CD4-positive, CD25-positive, alpha-beta regulatory T cell (primary cell): ENCODE measurements around the gene IFITM2. TPM values are rescaled to one million over a fixed set of nuclear protein-coding genes. Genes with fewer than 3 reads are reported as not detected.
A peak's percentile ranks its signal among the peaks of the same experiment; 100 is the strongest.

Experiments
- ATAC-seq, 2 donors: fragments of 150-1000 bp; cut with Tn5 transposase; one replicate each; pipeline ENCODE4 v1.10.0; 2021; ENCODE audit warnings: low read depth in 2 of 2, moderate number of reproducible peaks in 2 of 2, moderate library complexity in 1 of 2
- DNase-seq, 3 donors: peaks; one replicate each; pipeline versions ENCODE4 v3.0.0 to v3.0.0-alpha.2; 2012 to 2022; ENCODE audit warnings: mixed read lengths in 1 of 3
- H3K27ac ChIP-seq: one replicate; pipeline ENCODE4 v1.7.0; 2013; ENCODE audit warnings: mild to moderate bottlenecking, low read length; ENCODE audit not compliant: insufficient read depth, poor library complexity, severe bottlenecking
- H3K27me3 ChIP-seq: one replicate; pipeline ENCODE4 v1.7.0; 2013; ENCODE audit warnings: low read length; ENCODE audit not compliant: control insufficient read depth, insufficient read depth
- H3K36me3 ChIP-seq: one replicate; pipeline ENCODE4 v1.7.0; 2013; ENCODE audit warnings: mild to moderate bottlenecking, low read length, moderate library complexity; ENCODE audit not compliant: control insufficient read depth, insufficient read depth
- H3K4me1 ChIP-seq: 2 replicates; pipeline ENCODE4 v1.7.0; 2013; ENCODE audit warnings: mild to moderate bottlenecking, low read length; ENCODE audit not compliant: insufficient read depth, control insufficient read depth, poor library complexity, severe bottlenecking
- H3K4me3 ChIP-seq: one replicate; pipeline ENCODE4 v1.7.0; 2013; ENCODE audit warnings: low read depth, mild to moderate bottlenecking, low read length, moderate library complexity
- H3K9me3 ChIP-seq, 2 experiments: 1 replicate in 1 of 2; 2 replicates in 1 of 2; pipeline ENCODE4 v1.7.0; 2013; ENCODE audit warnings: low read length in 2 of 2, mild to moderate bottlenecking in 1 of 2, moderate library complexity in 1 of 2; ENCODE audit not compliant: control insufficient read depth in 2 of 2
- H3K27ac Mint-ChIP-seq, 3 donors: one replicate each; pipeline ENCODE4 v1.8.0; 2020 to 2022; ENCODE audit warnings: mild to moderate bottlenecking in 3 of 3, mixed read lengths in 3 of 3, moderate library complexity in 2 of 3
- H3K27me3 Mint-ChIP-seq: one replicate; pipeline ENCODE4 v1.8.0; 2022; ENCODE audit warnings: mild to moderate bottlenecking, mixed read lengths
- H3K36me3 Mint-ChIP-seq: one replicate; pipeline ENCODE4 v1.8.0; 2020; ENCODE audit warnings: mixed read lengths
- H3K4me1 Mint-ChIP-seq, 4 donors: one replicate each; pipeline ENCODE4 v1.8.0; 2020 to 2022; ENCODE audit warnings: mixed read lengths in 4 of 4, mild to moderate bottlenecking in 1 of 4
- H3K4me3 Mint-ChIP-seq, 4 donors: one replicate each; pipeline ENCODE4 v1.8.0; 2020 to 2022; ENCODE audit warnings: mild to moderate bottlenecking in 4 of 4, mixed read lengths in 4 of 4, moderate library complexity in 3 of 4
- H3K9me3 Mint-ChIP-seq, 7 donors: one replicate each; pipeline ENCODE4 v1.8.0; 2020 to 2022; ENCODE audit warnings: mixed read lengths in 7 of 7, mild to moderate bottlenecking in 3 of 7, moderate library complexity in 2 of 7
- polyA plus RNA-seq, 4 donors: library from polyadenylated mRNA; unstranded; fragments of 300-500 nt; fragmentation: Illumina TruSeq; gene quantifications; one replicate each; pipeline ENCODE4 v1.2.3, GENCODE V29; 2021
- total RNA-seq: library from RNA; stranded (reverse); gene quantifications from one replicate; pipeline ENCODE4 v1.2.3, GENCODE V29; 2022

IFITM2 gene
- total and polyA plus RNA-seq, 5 donors from 2014 or later, result 376 to 2,097 (median 1,834) TPM

GRCh38 chr11:278001-278951, 29.3 kb upstream of the IFITM2 start, which contains the start of gene NLRP6:
NLRP6 (plus strand) TSS chr11:278407; CDS start chr11:278570, 163 bp downstream.
- no peaks in the 10 kb centered on the region for H3K9me3 ChIP-seq
- Mint-ChIP-seq H3K27me3 (peaks cover 60% of the 10 kb centered on the region), H3K4me1 (peaks cover 5 to 47% (median 14%) of the 10 kb centered on the region in 4 donors), H3K4me3 (peak within 1 kb of the TSS; percentile 39 to 71 (median 62)), H3K27ac (peak within 1 kb of the TSS in 1 of 3 donors; percentile 23), H3K9me3 (peaks cover 0 to 1% (median 0%) of the 10 kb centered on the region in 7 donors), H3K36me3 (peaks cover 14% of the 10 kb centered on the region)
- H3K4me3 ChIP-seq, result no peak within 1 kb of the TSS
- no peak within 1 kb of the TSS for H3K27ac ChIP-seq
- H3K36me3 ChIP-seq, result no peaks in the 10 kb centered on the region
- ATAC-seq, result no peak
- H3K4me1 ChIP-seq, result peaks cover 48% of the 10 kb centered on the region
- DNase-seq, result no peak
- peaks cover 16% of the 10 kb centered on the region for H3K27me3 ChIP-seq

- peak overlapping the region in 3 of 4 donors; percentile 59 to 73 (median 71) for H3K4me3 Mint-ChIP-seq
- peak in 1 of 2 donors; percentile 29 for ATAC-seq
- Histone ChIP-seq H3K9me3 (no peaks in the 10 kb centered on the region), H3K27ac (no peak overlapping the region), H3K4me3 (no peak overlapping the region), H3K27me3 (peaks cover 16% of the 10 kb centered on the region), H3K4me1 (peaks cover 48% of the 10 kb centered on the region), H3K36me3 (no peaks in the 10 kb centered on the region)
- peaks cover 63% of the 10 kb centered on the region for H3K27me3 Mint-ChIP-seq
- H3K36me3 Mint-ChIP-seq, result peaks cover 14% of the 10 kb centered on the region
- peaks cover 5 to 53% (median 15%) of the 10 kb centered on the region in 4 donors for H3K4me1 Mint-ChIP-seq
- peaks cover 0 to 1% (median 0%) of the 10 kb centered on the region in 7 donors for H3K9me3 Mint-ChIP-seq
- H3K27ac Mint-ChIP-seq, result no peak overlapping the region
- no peak for DNase-seq
Observed at GRCh38 chr11:279040-279965, 28.3 kb upstream of the IFITM2 start.

GRCh38 chr11:279966-280705, 27.5 kb upstream of the IFITM2 start:
- peak in 2 of 3 donors; percentile 39 to 51 for DNase-seq
- Histone ChIP-seq H3K27me3 (peaks cover 16% of the 10 kb centered on the region), H3K36me3 (no peaks in the 10 kb centered on the region), H3K4me3 (no peak overlapping the region), H3K27ac (no peak overlapping the region), H3K9me3 (no peaks in the 10 kb centered on the region), H3K4me1 (peaks cover 48% of the 10 kb centered on the region)
- Mint-ChIP-seq H3K4me3 (peak overlapping the region in 3 of 4 donors; percentile 73 to 90 (median 90)), H3K36me3 (peaks cover 14% of the 10 kb centered on the region), H3K9me3 (peaks cover 0 to 1% (median 0%) of the 10 kb centered on the region in 7 donors), H3K27ac (no peak overlapping the region), H3K27me3 (peaks cover 63% of the 10 kb centered on the region), H3K4me1 (peaks cover 5 to 55% (median 13%) of the 10 kb centered on the region in 4 donors)
- ATAC-seq, result peak; percentile 36 to 46

- H3K9me3 Mint-ChIP-seq, result peaks cover 0 to 1% (median 0%) of the 10 kb centered on the region in 7 donors
- DNase-seq (peak in 2 of 3 donors; percentile 44 to 56), ATAC-seq (peak; percentile 42 to 54)
- Histone ChIP-seq H3K27me3 (peaks cover 16% of the 10 kb centered on the region), H3K36me3 (no peaks in the 10 kb centered on the region), H3K9me3 (no peaks in the 10 kb centered on the region), H3K27ac (no peak overlapping the region), H3K4me3 (peak overlapping the region; percentile 37), H3K4me1 (peaks cover 48% of the 10 kb centered on the region)
- H3K27ac Mint-ChIP-seq, result peak overlapping the region in 1 of 3 donors; percentile 14
- peak overlapping the region; percentile 68 to 90 (median 82) for H3K4me3 Mint-ChIP-seq
- H3K36me3 Mint-ChIP-seq, result peaks cover 14% of the 10 kb centered on the region
- peaks cover 67% of the 10 kb centered on the region for H3K27me3 Mint-ChIP-seq
- peaks cover 5 to 60% (median 12%) of the 10 kb centered on the region in 4 donors for H3K4me1 Mint-ChIP-seq
Observed at GRCh38 chr11:280706-281485, 26.7 kb upstream of the IFITM2 start.

- Histone ChIP-seq H3K4me3 (peak overlapping the region; percentile 7), H3K4me1 (peaks cover 50% of the 10 kb centered on the region), H3K27me3 (peaks cover 16% of the 10 kb centered on the region), H3K27ac (no peak overlapping the region), H3K36me3 (no peaks in the 10 kb centered on the region), H3K9me3 (no peaks in the 10 kb centered on the region)
- Mint-ChIP-seq H3K36me3 (peaks cover 6% of the 10 kb centered on the region), H3K27me3 (peaks cover 67% of the 10 kb centered on the region), H3K9me3 (peaks cover 0 to under 1% (median 0%) of the 10 kb centered on the region in 7 donors), H3K4me3 (peak overlapping the region; percentile 68 to 90 (median 82)), H3K27ac (no peak overlapping the region), H3K4me1 (peaks cover 2 to 62% (median 12%) of the 10 kb centered on the region in 4 donors)
- no peak for DNase-seq
- no peak for ATAC-seq
Observed at GRCh38 chr11:281486-282161, 26.0 kb upstream of the IFITM2 start.

- Mint-ChIP-seq H3K36me3 (peaks cover 4% of the 10 kb centered on the region), H3K4me3 (peak overlapping the region; percentile 59 to 90 (median 79)), H3K27ac (no peak overlapping the region), H3K4me1 (peaks cover 0 to 63% (median 15%) of the 10 kb centered on the region in 4 donors), H3K9me3 (no peaks in the 10 kb centered on the region), H3K27me3 (peaks cover 67% of the 10 kb centered on the region)
- no peaks in the 10 kb centered on the region for H3K9me3 ChIP-seq
- peaks cover 16% of the 10 kb centered on the region for H3K27me3 ChIP-seq
- no peaks in the 10 kb centered on the region for H3K36me3 ChIP-seq
- DNase-seq (no peak), ATAC-seq (no peak)
- no peak overlapping the region for H3K27ac ChIP-seq
- H3K4me3 ChIP-seq, result no peak overlapping the region
- H3K4me1 ChIP-seq, result peaks cover 54% of the 10 kb centered on the region
Observed at GRCh38 chr11:282171-282570, 25.4 kb upstream of the IFITM2 start.
